ENCODE results near the gene TMEM120B. TPM values are rescaled to one million over a fixed set of nuclear protein-coding genes. Genes with fewer than 3 reads are reported as not detected.

Gene TMEM120B
- total RNA-seq, 1 experiment from 2014 or later, result 22.3 TPM

GRCh38 chr12:121807642-121808347 is 95.2 kb downstream of the TMEM120B start:
- Histone ChIP-seq H3K36me3 (ENCODE audit: insufficient read depth, low read length, poor library complexity, severe bottlenecking) (peaks cover 26% of the 10 kb centered on the region), H3K9me3 (ENCODE audit: low read depth, low read length, poor library complexity, severe bottlenecking) (no peaks in the 10 kb centered on the region), H3K4me1 (ENCODE audit: insufficient read depth, low read length, poor library complexity, severe bottlenecking) (peaks cover 28% of the 10 kb centered on the region), H3K27me3 (replicated peaks; ENCODE audit: insufficient read depth, low read depth, low read length, poor library complexity) (no peaks in the 10 kb centered on the region), H3K4me3 (ENCODE audit: low read depth, low read length, poor library complexity, severe bottlenecking) (no peak overlapping the region), H3K27ac (ENCODE audit: low read depth, low read length, poor library complexity, severe bottlenecking) (no peak overlapping the region)
- no peak for TF ChIP-seq CTCF (conservative IDR thresholded peaks at IDR 0.05; ENCODE audit: low read depth, low read length)
- no peak for TF ChIP-seq EZH2 (IDR thresholded peaks at IDR 0.05; ENCODE audit: borderline replicate concordance, low read depth, low read length, poor library complexity, severe bottlenecking)
- POLR2A ChIA-PET (ENCODE audit: low non-redundant PET), result no interaction called here
- intact Hi-C loops (cut with micrococcal nuclease; ENCODE audit: unreplicated experiment), result no loop called here
- no peak for DNase-seq (ENCODE audit: low spot score)
- CTCF ChIA-PET, result interaction anchor here (1.5 to 3.6 kb wide), 2 partner anchors 13 kb away, joined by 4 to 30 read pairs; partner anchors contain the start of gene RHOF
- no TSS peak for BruUV-seq (replicated peaks)

- BruUV-seq (replicated peaks), result no TSS peak
- POLR2A ChIA-PET (ENCODE audit: low non-redundant PET), result no interaction called here
These were observed 96.1 kb downstream of the TMEM120B start for GRCh38 chr12:121808623-121809022.

GRCh38 chr12:121809712-121810116 is 97.2 kb downstream of the TMEM120B start:
- intact Hi-C loops (cut with micrococcal nuclease; ENCODE audit: unreplicated experiment), result no loop called here
- CTCF ChIA-PET, result interaction anchor here (1.5 kb wide), 1 partner anchor 15 kb away, joined by 4 read pairs; no protein-coding TSS in a partner anchor
- Histone ChIP-seq H3K27me3 (replicated peaks; ENCODE audit: insufficient read depth, low read depth, low read length, poor library complexity) (no peaks in the 10 kb centered on the region), H3K4me1 (ENCODE audit: insufficient read depth, low read length, poor library complexity, severe bottlenecking) (peaks cover 33% of the 10 kb centered on the region), H3K4me3 (ENCODE audit: low read depth, low read length, poor library complexity, severe bottlenecking) (no peak overlapping the region), H3K9me3 (ENCODE audit: low read depth, low read length, poor library complexity, severe bottlenecking) (no peaks in the 10 kb centered on the region), H3K27ac (ENCODE audit: low read depth, low read length, poor library complexity, severe bottlenecking) (no peak overlapping the region), H3K36me3 (ENCODE audit: insufficient read depth, low read length, poor library complexity, severe bottlenecking) (peaks cover 39% of the 10 kb centered on the region)
- no TSS peak for BruUV-seq (replicated peaks)
- TF ChIP-seq CTCF (conservative IDR thresholded peaks at IDR 0.05; ENCODE audit: low read depth, low read length), result no peak
- TF ChIP-seq EZH2 (IDR thresholded peaks at IDR 0.05; ENCODE audit: borderline replicate concordance, low read depth, low read length, poor library complexity, severe bottlenecking), result no peak
- no peak for DNase-seq (ENCODE audit: low spot score)
- POLR2A ChIA-PET (ENCODE audit: low non-redundant PET), result no interaction called here

More at GRCh38 chr12:121808623-121809022, 96.1 kb downstream of the TMEM120B start:
- no peak overlapping the region for H3K4me3 ChIP-seq (ENCODE audit: low read depth, low read length, poor library complexity, severe bottlenecking)
- no peaks in the 10 kb centered on the region for H3K27me3 ChIP-seq (replicated peaks; ENCODE audit: insufficient read depth, low read depth, low read length, poor library complexity)
- H3K27ac ChIP-seq (ENCODE audit: low read depth, low read length, poor library complexity, severe bottlenecking), result no peak overlapping the region
- no peaks in the 10 kb centered on the region for H3K9me3 ChIP-seq (ENCODE audit: low read depth, low read length, poor library complexity, severe bottlenecking)
- intact Hi-C loops (cut with micrococcal nuclease; ENCODE audit: unreplicated experiment), result no loop called here
- TF ChIP-seq EZH2 (IDR thresholded peaks at IDR 0.05; ENCODE audit: borderline replicate concordance, low read depth, low read length, poor library complexity, severe bottlenecking) (no peak), CTCF (conservative IDR thresholded peaks at IDR 0.05; ENCODE audit: low read depth, low read length) (no peak)
- DNase-seq (ENCODE audit: low spot score), result no peak
- CTCF ChIA-PET, result interaction anchor here (1.5 kb wide), 1 partner anchor 14 kb away, joined by 4 read pairs; no protein-coding TSS in a partner anchor
- H3K4me1 ChIP-seq (ENCODE audit: insufficient read depth, low read length, poor library complexity, severe bottlenecking), result peaks cover 33% of the 10 kb centered on the region
- peaks cover 34% of the 10 kb centered on the region for H3K36me3 ChIP-seq (ENCODE audit: insufficient read depth, low read length, poor library complexity, severe bottlenecking)

Measured in A673 (cell line).